HepG2 (cell line): ENCODE data around the gene ZBTB46. TPM values are rescaled to one million over a fixed set of nuclear protein-coding genes. Genes with fewer than 3 reads are reported as not detected.
A peak's percentile ranks its signal among the peaks of the same experiment; 100 is the strongest.

Experiments used
- ARID4A ChIP-seq: sonication (generic); formaldehyde crosslinking; IDR thresholded peaks from 2 replicates; pipeline ENCODE4 v1.5.0; 2020; ENCODE audit warnings: mild to moderate bottlenecking, missing genetic modification reagents, borderline replicate concordance
- HDAC1 ChIP-seq: sonication (generic); formaldehyde crosslinking; IDR thresholded peaks from 2 replicates; pipeline ENCODE4 v1.5.1; 2020; ENCODE audit warnings: mild to moderate bottlenecking, missing genetic modification reagents
- MED1 ChIP-seq: sonication (generic); formaldehyde crosslinking; IDR thresholded peaks from 2 replicates; pipeline ENCODE4 v1.4.0; 2020; ENCODE audit warnings: missing genetic modification reagents
- MYPOP ChIP-seq: sonication (generic); formaldehyde crosslinking; IDR thresholded peaks from 2 replicates; pipeline ENCODE4 v1.8.1; 2023; ENCODE audit warnings: mild to moderate bottlenecking, moderate library complexity, missing genetic modification reagents
- NR2C2 ChIP-seq: sonication (generic); formaldehyde crosslinking; IDR thresholded peaks from 2 replicates; pipeline ENCODE4 v1.4.0; 2020; ENCODE audit warnings: missing genetic modification reagents, mild to moderate bottlenecking, moderate library complexity, borderline replicate concordance
- RARG ChIP-seq: sonication (generic); formaldehyde crosslinking; IDR thresholded peaks from 2 replicates; pipeline ENCODE4 v1.4.0; 2020; ENCODE audit warnings: low read depth, mild to moderate bottlenecking, missing genetic modification reagents
- SNRNP70 ChIP-seq: fragments of 200-400 bp; formaldehyde crosslinking; IDR thresholded peaks from 2 replicates; pipeline ENCODE4 v1.6.1; 2017; ENCODE audit warnings: mild to moderate bottlenecking, low read depth, low read length, moderate library complexity
- SRSF4 ChIP-seq: fragments of 200-400 bp; formaldehyde crosslinking; IDR thresholded peaks from one replicate; pipeline ENCODE4 v1.6.1; 2018; ENCODE audit warnings: mild to moderate bottlenecking, low read depth, low read length, moderate library complexity; ENCODE audit not compliant: poor library complexity, severe bottlenecking
- TARDBP ChIP-seq: sonication (generic); formaldehyde crosslinking; IDR thresholded peaks from 2 replicates; pipeline ENCODE4 v1.8.0; 2022; ENCODE audit warnings: mild to moderate bottlenecking, missing genetic modification reagents
- ZBTB43 ChIP-seq: sonication (generic); formaldehyde crosslinking; conservative IDR thresholded peaks from 2 replicates; pipeline ENCODE4 v1.4.0; 2020; ENCODE audit warnings: missing genetic modification reagents
- ZBTB7A ChIP-seq: sonication (generic); formaldehyde crosslinking; IDR thresholded peaks from 2 replicates; pipeline ENCODE4 v1.8.0; 2022; ENCODE audit warnings: mild to moderate bottlenecking, missing genetic modification reagents
- ZFX ChIP-seq: sonication (generic); formaldehyde crosslinking; IDR thresholded peaks from 2 replicates; pipeline ENCODE4 v1.4.0; 2020; ENCODE audit warnings: mild to moderate bottlenecking, low read depth, missing genetic modification reagents, moderate library complexity
- ZGPAT ChIP-seq: IDR thresholded peaks from 2 replicates; pipeline ENCODE4 v1.6.1; 2016; ENCODE audit warnings: mild to moderate bottlenecking
- ZNF512B ChIP-seq: sonication (generic); formaldehyde crosslinking; IDR thresholded peaks from 2 replicates; pipeline ENCODE4 v1.5.1; 2020; ENCODE audit warnings: missing genetic modification reagents, mild to moderate bottlenecking, borderline replicate concordance
- ZNF766 ChIP-seq: sonication (generic); formaldehyde crosslinking; IDR thresholded peaks from 2 replicates; pipeline ENCODE4 v1.5.0; 2020; ENCODE audit warnings: missing genetic modification reagents, borderline replicate concordance
- polyA plus RNA-seq, 8 experiments: library from polyadenylated mRNA; depleted of rRNA in 3 of 8; stranded (reverse) in 7 of 8; unstranded in 1 of 8; fragments of >200 nt; fragmentation: Illumina TruSeq in 4 of 8; extraction: Trizol in 4 of 8; gene quantifications; 2 replicates each; pipeline versions ENCODE4 v1.2.1 to v1.2.3, GENCODE V29; 2011 to 2016; ENCODE audit warnings: low read depth in 4 of 8, missing spikeins in 1 of 8, mixed read lengths in 1 of 8; ENCODE audit not compliant: insufficient read depth in 1 of 8
- total RNA-seq, 5 experiments: library from RNA; depleted of rRNA; stranded (reverse); fragments of >200 nt; fragmentation: Illumina TruSeq; extraction: Trizol; gene quantifications; 2 replicates each; pipeline ENCODE4 v1.2.3, GENCODE V29; 2016; ENCODE audit warnings: low read depth in 1 of 5

Gene ZBTB46
- total and polyA plus RNA-seq, 2 of the 13 experiments (the other 11 are each of a cell fraction or from before 2014, with no cell fraction given) = 1.6 to 13.5 TPM

GRCh38 chr20:63823691-63824311 lies 7.3 kb downstream of the ZBTB46 start (continued):
- TF ChIP-seq ZBTB43 (no peak), ZNF766 (CRISPR knock-in tag) (no peak), TARDBP (CRISPR knock-in tag) (peak; percentile 63; the same call in 1 of the 2 replicates), ZGPAT (no peak), NR2C2 (CRISPR knock-in tag) (peak; percentile 68), HDAC1 (CRISPR knock-in tag) (peak; percentile 70), ZBTB7A (no peak), ZNF512B (CRISPR knock-in tag) (no peak), ARID4A (CRISPR knock-in tag) (peak; percentile 69; the same call in 1 of the 2 replicates), SNRNP70 (no peak), MYPOP (CRISPR knock-in tag) (no peak), ZFX (CRISPR knock-in tag) (no peak), MED1 (CRISPR knock-in tag) (no peak), SRSF4 (no peak), RARG (CRISPR knock-in tag) (no peak)
